ENCODE data around the gene LONP2. TPM values are rescaled to one million over a fixed set of nuclear protein-coding genes. Genes with fewer than 3 reads are reported as not detected.

LONP2 gene
- total and polyA plus RNA-seq, 10 of the 15 experiments (the other 5 are each of a cell fraction or from before 2014, with no cell fraction given) = 8.3 to 48.0 (median 34.8) TPM

GRCh38 chr16:48354877-48355855, 111.1 kb downstream of the LONP2 start:
- Histone ChIP-seq H3K4me2 (ENCODE audit: control insufficient read depth, insufficient read depth) (no peak overlapping the region), H3K79me2 (ENCODE audit: control insufficient read depth, insufficient read depth, low read length) (peaks cover 21% of the 10 kb centered on the region), H3K9ac (ENCODE audit: control insufficient read depth, insufficient read depth, low read length) (no peak overlapping the region), H3K9me3 (replicated peaks; ENCODE audit: control insufficient read depth, insufficient read depth, low read length) (no peaks in the 10 kb centered on the region; the same call in 2 of the 3 replicates), H2AFZ (ENCODE audit: control insufficient read depth, low read depth, low read length) (no peak overlapping the region), H3K27ac (ENCODE audit: control insufficient read depth, insufficient read depth) (no peak overlapping the region), H3K4me3 (no peak overlapping the region), H3K27me3 (replicated peaks in 1 of 2; ENCODE audit: control insufficient read depth in 2 of 2, insufficient read depth in 2 of 2, low read length in 1 of 2) (no peaks in the 10 kb centered on the region), H3K36me3 (ENCODE audit: control insufficient read depth in 2 of 2, insufficient read depth in 2 of 2, low read length in 1 of 2) (peaks cover 10 to 26% of the 10 kb centered on the region in 2 experiments), H3K4me1 (ENCODE audit: control insufficient read depth, insufficient read depth, low read length) (peaks cover 5% of the 10 kb centered on the region), H4K20me1 (ENCODE audit: control insufficient read depth, insufficient read depth) (no peaks in the 10 kb centered on the region)
- intact Hi-C loops (cut with micrococcal nuclease; ENCODE audit: unreplicated experiment) (no loop called here), in situ Hi-C loops (cut with MboI) (loop anchor here (5.0 kb wide), 2 partner anchors 172 to 272 kb away; no protein-coding TSS in a partner anchor)
- POLR2A ChIA-PET = interaction anchor here (0.9 to 4.1 kb wide), 2 partner anchors 29 to 268 kb away, joined by 3 to 17 read pairs; no protein-coding TSS in a partner anchor
- 96% methylated on average over 11 of the region's 11 CpGs for WGBS (ENCODE audit: insufficient coverage, insufficient replicate concordance, low lambda C conversion rate, missing lambda C conversion rate)
- no peak for ATAC-seq
- RAD21 ChIA-PET (ENCODE audit: unreplicated experiment) = interaction anchor here (0.7 to 6.4 kb wide), 18 partner anchors 10 to 275 kb away, joined by 3 to 77 read pairs (median 4); no protein-coding TSS in a partner anchor
- FAIRE-seq = no peak
- DNase-seq (ENCODE audit: low read depth, low spot score) = no peak
- SMC1A ChIA-PET (ENCODE audit: uncharacterized antibody, unreplicated experiment) = interaction anchor here (1.0 to 9.4 kb wide), 18 partner anchors 9 to 275 kb away, joined by 3 to 89 read pairs (median 4); no protein-coding TSS in a partner anchor
- CTCF ChIA-PET = interaction anchor here (0.7 to 6.3 kb wide), 17 partner anchors 7 to 274 kb away, joined by 3 to 97 read pairs (median 5); no protein-coding TSS in a partner anchor
- BruUV-seq (replicated peaks) = TSS peak; percentile 34
- TF ChIP-seq POLR2AphosphoS5 (IDR thresholded peaks at IDR 0.05; ENCODE audit: low read length) (0 out of 2 replicates have a peak, but pooled peaks have one; percentile 28), NFYA (IDR thresholded peaks at IDR 0.05; ENCODE audit: borderline replicate concordance, low read depth, low read length) (no peak)
